ENCODE data around the gene MS4A2.

The MS4A2 gene

DNA sequence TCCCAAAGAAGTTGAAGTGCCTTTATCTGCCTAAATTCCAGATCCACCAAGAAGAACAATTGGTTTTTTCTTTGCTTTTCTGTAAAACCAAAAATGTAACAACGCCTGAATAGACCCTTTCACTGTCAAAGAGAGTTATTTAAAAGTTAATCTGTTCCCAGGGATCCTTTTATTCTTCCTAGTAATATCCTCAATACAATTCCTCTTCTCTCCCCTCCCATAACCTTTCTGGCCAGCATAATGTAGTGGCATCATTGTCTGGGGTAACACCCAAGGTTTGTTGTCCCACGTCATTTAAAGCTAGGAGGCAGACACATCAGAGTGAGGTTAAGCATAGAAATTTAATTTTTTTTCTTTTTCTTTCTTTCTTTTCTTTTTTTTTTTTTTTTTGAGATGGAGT, 39.9 kb downstream of the MS4A2 start:
- TF ChIP-seq GATA3 (IDR thresholded peaks at IDR 0.05; ENCODE audit: low read depth, low read length) (no peak), GATA2 (IDR thresholded peaks at IDR 0.05; ENCODE audit: low read depth, low read length) (no peak)

DNA sequence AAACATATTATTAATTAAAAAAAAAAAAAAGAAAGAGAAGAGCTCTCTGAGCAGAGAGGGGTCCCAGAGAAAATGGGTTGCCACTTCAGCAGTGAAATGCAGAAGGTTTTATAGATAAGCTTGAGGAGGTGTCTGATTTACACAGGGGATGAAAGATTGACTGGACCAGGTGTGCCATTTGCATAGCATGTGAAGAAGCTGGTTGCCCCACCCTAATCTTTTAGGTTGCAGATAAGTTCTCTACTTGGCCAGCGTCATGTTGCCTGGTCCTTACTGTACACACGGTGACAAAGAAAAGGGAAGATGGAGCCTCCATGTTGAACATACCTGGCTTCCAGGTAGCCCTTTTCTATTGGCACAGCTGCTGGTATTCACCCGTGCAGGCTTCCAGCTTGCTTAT, 41.4 kb downstream of the MS4A2 start:
- TF ChIP-seq GATA2 (IDR thresholded peaks at IDR 0.05; ENCODE audit: low read depth, low read length) (no peak), GATA3 (IDR thresholded peaks at IDR 0.05; ENCODE audit: low read depth, low read length) (no peak)

DNA sequence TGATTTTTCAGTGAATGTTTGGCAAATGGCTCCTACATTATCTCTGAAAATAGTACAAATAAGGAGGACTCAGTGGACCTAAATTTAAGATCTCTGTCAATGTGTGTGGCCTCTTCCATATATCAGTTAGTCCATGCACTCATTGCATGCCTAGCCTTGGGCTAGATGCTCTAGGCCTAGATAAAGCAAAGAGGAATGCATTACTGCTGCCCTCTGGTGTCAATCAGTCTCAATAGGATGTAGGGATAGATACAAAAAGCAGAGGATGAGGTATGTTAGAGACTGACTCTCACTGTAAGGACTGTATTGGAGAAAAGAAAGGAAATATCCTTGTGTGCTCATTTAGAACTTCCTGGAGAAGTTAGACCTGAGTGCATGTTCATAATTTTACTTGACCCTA, 42.0 kb downstream of the MS4A2 start:
- no peak for TF ChIP-seq GATA2 (IDR thresholded peaks at IDR 0.05; ENCODE audit: low read depth, low read length)
- no peak for TF ChIP-seq GATA3 (IDR thresholded peaks at IDR 0.05; ENCODE audit: low read depth, low read length)

DNA sequence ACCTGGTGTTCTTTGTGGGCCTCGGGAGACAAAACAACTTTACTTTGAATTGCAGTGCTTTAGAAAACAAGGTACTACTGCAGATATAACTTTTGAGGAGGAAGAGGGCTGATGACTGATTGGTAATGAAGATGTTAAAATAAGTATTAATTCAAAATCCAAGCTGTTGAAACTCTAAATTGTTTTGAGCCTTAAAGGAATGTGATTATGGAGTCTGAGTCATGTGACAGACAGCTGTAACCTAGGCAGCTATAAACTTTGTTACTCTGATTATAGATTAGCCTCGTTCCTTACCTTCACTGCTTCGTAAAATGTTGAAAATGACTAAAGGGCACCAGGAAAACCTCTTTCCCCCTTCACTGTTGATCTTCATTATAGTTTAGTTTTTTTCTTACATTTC, 43.4 kb downstream of the MS4A2 start:
- TF ChIP-seq GATA2 (IDR thresholded peaks at IDR 0.05; ENCODE audit: low read depth, low read length) = no peak

DNA sequence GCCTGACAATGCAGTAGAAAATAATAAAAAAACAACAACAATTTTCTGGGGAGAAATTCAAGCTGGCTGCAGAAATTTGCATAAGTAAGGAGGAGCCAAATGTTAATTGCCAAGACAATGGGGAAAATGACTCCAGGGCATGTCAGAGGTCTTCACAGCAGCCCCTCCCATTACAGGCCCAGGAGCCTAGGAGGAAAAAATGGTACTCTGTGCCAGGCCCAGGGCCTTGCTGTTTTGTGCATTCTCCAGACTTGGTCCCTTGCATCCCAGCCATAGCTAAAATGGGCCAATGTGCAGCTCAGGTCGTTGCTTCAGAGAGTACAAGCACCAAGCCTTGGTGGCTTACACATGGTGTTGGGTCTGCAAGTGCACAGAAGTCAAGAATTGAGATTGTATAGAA, 45.5 kb downstream of the MS4A2 start:
- TF ChIP-seq GATA3 (IDR thresholded peaks at IDR 0.05; ENCODE audit: low read depth, low read length) (no peak), GATA2 (IDR thresholded peaks at IDR 0.05; ENCODE audit: low read depth, low read length) (no peak)

DNA sequence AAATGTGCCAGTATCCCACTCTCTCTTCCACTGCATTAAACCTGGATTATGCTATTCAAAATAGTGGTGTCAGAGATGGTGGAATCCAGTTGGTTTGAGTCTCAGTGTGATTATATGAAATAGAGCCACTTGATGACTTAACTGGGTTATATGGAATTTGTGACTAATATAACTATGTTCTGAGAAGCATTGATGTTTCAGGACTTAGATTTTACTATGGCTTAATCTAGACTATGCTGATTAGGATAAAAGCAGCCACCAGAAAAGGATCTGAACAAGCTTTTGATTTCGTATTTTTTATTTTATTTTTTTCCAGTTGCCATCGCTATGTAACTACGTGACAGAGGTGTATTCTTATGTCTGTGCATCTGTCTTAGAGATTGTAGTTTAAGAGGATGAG, 55.3 kb downstream of the MS4A2 start:
- TF ChIP-seq GATA3 (IDR thresholded peaks at IDR 0.05; ENCODE audit: low read depth, low read length) (no peak), GATA2 (IDR thresholded peaks at IDR 0.05; ENCODE audit: low read depth, low read length) (no peak)

DNA sequence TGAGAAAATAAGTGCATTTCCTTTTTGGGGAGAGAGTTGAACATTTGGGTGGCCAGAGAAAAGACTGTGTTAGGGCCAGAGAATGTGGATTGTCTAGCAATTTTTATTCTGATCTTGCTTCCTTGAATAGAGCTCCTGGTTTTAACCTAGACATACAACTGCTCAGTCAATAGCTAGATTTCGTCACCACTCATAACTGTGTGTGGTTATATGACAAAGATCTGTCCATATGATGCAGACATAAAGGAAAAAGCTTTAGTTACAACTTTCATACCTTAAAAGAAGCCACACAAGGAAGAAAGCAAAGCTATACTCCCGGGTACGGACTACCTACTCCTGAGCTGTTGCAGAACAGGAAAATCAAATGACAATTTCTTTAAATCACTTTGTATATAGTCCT, 57.2 kb downstream of the MS4A2 start:
- TF ChIP-seq GATA3 (IDR thresholded peaks at IDR 0.05; ENCODE audit: low read depth, low read length) = no peak
- no peak for TF ChIP-seq GATA2 (IDR thresholded peaks at IDR 0.05; ENCODE audit: low read depth, low read length)

All from SH-SY5Y (cell line).